Measurements from ENCODE around the gene FAM131B.

FAM131B gene

DNA sequence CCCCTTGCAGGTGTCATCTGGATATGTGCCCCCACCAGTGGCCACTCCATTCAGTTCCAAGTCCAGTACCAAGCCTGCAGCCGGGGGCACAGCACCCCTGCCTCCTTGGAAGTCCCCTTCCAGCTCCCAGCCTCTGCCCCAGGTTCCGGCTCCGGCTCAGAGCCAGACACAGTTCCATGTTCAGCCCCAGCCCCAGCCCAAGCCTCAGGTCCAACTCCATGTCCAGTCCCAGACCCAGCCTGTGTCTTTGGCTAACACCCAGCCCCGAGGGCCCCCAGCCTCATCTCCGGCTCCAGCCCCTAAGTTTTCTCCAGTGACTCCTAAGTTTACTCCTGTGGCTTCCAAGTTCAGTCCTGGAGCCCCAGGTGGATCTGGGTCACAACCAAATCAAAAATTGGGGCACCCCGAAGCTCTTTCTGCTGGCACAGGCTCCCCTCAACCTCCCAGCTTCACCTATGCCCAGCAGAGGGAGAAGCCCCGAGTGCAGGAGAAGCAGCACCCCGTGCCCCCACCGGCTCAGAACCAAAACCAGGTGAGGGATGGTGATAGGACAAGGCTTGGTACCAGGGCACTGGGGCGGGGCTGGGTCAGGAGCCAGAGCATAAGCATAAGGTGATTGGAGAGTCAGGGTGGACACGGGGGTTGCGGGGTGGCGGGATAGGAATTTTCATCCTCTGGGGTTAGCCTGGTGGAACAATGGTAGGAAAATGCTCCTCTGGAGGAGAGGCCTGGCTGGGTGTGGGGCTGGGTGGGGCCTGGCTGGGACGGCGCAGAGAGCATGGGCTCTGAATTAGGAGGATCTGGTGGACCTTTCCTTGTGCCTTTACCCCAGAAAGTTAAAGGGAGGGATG is 20.5 kb upstream of the FAM131B start:
- DNase-seq (ENCODE audit: low read depth): no peak

DNA sequence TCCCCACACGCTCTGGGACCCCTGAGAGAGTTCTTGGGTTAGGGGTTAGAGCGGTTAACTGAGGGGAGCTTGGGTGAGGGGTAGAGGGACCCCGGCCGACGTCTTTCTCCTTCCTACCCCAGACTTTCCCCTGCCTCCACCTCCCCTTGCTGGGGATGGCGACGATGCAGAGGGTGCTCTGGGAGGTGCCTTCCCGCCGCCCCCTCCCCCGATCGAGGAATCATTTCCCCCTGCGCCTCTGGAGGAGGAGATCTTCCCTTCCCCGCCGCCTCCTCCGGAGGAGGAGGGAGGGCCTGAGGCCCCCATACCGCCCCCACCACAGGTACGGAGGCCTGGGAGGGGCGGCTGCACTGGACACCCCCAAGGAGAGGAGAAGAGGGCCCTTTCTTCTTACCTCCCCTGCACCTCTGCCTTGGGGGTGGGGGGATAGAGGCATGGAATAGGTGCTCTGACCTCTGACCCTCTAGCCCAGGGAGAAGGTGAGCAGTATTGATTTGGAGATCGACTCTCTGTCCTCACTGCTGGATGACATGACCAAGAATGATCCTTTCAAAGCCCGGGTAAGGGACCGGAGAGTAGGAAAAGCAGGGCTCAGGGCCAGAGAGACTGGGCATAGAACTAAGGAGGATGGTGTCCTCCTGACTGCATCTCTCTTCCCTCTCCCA is 19.7 kb upstream of the FAM131B start:
- DNase-seq (ENCODE audit: low read depth): no peak

- no peak for DNase-seq (ENCODE audit: low read depth)
Observed at GRCh38 chr7:143381427-143382125, 19.1 kb upstream of the FAM131B start.

GRCh38 chr7:143380646-143381426 is 18.3 kb upstream of the FAM131B start, which contains the start of gene ZYX:
TSS of gene ZYX (plus strand) at chr7:143381345. CDS start at chr7:143381572, 227 bp downstream.
- peak; percentile 78 for DNase-seq (ENCODE audit: low read depth)

DNA sequence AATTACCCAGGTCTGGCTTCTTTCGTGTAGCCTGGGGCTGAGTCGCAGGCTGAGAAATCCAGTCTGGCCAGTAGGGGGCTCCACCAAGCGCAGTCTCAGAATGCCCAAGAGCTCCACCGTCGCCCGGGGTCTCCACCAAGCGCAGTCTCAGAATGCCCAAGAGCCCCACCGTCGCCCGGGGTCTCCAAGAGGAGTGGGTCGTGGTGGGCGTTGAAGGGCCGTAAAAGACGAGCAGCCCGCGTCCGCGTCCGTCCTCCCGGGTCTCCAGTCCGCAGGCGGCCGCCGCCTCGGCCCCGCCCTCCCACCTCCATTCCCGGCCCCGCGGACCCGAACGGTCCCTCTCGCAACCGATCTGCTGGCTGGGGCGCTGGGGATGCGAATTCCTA is 17.7 kb upstream of the FAM131B start:
- peak; percentile 84 for DNase-seq (ENCODE audit: low read depth)

DNA sequence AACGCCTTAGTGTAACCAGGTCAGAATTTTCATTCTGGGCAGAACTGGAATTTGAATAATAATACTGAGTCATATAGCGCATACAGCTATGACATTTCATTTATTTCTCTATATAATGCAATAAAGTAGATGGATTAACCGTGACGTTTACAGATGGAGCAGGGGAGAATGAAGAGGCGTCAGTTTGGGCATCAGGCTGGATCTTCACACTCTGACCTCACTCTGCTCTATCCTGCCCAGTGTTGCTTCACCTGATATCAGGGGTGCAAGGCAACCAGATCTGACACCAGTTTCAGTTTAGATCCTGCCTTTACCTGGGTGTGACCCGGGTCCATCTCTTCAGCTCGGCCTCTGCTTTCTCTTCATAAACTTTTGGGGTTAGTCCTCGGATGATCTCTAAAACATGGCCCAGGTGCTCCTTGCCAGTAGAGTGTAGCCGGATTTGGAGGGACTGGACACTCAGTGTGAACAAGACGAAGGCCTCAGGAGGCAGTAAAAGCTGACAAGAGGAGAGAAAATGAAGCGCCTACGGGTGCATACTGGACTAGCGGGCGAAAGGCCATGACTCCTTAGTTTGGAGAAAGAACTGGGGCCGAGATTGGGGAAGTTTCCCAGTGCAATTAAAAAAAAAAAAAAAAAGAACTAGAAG is 17.2 kb upstream of the FAM131B start:
- DNase-seq (ENCODE audit: low read depth): no peak

GRCh38 chr7:143376396-143376795 is 13.9 kb upstream of the FAM131B start:
- no peak for DNase-seq (ENCODE audit: low read depth)

DNA sequence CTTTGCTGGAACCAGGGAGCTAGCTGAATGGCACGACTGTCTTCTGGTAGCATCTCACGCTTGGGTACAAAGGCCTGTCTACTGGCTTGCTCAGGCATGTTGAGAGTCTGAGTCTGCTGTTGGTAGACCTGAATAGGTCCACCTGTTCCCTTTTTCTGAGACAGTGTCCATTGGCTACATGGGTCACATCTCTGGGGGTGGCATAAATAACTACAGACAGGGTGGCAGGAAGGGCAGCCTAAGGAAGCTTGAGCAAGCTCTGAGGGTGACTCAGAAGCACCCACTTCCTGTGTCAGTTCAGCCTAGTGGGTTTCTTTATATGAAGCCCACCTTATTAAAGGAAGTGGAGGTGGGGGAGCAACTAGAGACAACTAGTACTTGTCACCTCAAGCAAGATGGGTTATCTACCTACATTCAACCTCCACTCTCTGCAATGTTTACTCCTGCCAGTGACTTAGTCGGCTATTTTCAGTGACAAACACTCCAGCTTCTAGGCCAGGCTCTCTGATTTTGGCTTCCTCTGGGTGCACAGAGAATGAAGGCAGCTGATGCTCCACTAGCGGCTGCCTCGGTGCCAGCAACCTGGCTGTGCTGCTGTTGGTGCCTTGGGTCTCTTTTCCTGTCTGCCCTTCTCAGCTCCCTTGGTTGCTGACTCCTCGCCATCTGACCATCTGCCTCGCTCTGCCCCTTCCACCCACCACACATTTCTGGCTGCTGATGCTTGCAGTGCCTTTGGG is 13.0 kb upstream of the FAM131B start:
- DNase-seq (ENCODE audit: low read depth): peak; percentile 30

DNA sequence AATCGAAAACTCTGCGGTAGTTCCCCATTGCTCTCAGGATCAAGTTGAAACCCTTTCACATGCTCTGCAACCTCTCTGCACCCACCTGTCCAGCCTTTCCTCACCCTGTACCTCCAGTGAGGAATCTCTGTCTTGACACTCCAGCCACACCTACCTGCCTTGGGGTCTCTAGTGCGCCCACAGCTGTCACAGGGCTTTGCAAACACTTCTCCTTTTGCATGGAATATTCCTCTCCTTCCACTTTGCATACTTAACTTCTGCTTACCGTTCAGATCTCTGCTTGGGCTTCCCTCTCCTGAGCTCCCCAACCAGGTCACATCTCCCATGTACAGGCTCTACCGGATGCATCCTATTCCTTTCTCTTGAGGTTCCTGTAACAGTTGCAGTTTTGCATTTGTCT is 12.0 kb upstream of the FAM131B start:
- DNase-seq (ENCODE audit: low read depth): no peak

GRCh38 chr7:143373255-143373794 is 10.8 kb upstream of the FAM131B start:
- DNase-seq (ENCODE audit: low read depth): no peak

- peak; percentile 39 for DNase-seq (ENCODE audit: low read depth)
Observed at GRCh38 chr7:143372070-143372469, 9.6 kb upstream of the FAM131B start.

GRCh38 chr7:143369678-143370651 is 7.5 kb upstream of the FAM131B start:
- DNase-seq (ENCODE audit: low read depth): no peak

- no peak for DNase-seq (ENCODE audit: low read depth)
Observed at GRCh38 chr7:143368387-143368786, 5.9 kb upstream of the FAM131B start.

DNA sequence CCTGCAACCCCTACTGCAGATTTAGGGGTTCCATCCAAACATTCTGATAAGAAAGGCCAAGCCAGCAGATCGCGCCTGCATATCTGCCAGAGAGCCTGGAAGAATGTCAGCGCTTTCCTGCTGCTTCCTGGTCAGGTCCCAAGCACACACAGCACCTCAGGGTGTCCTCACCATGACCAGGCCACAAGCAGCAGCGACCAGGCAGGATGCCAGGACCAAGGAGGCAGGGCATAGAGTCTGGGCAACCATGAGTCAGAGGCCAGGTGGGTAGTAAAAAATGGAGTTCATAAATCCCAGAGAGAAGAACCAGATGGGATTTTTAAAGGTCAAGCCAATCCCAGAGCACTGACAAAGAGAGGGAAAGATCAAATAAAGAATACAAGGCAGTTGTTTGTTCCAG is 5.5 kb upstream of the FAM131B start:
- DNase-seq (ENCODE audit: low read depth): no peak

DNA sequence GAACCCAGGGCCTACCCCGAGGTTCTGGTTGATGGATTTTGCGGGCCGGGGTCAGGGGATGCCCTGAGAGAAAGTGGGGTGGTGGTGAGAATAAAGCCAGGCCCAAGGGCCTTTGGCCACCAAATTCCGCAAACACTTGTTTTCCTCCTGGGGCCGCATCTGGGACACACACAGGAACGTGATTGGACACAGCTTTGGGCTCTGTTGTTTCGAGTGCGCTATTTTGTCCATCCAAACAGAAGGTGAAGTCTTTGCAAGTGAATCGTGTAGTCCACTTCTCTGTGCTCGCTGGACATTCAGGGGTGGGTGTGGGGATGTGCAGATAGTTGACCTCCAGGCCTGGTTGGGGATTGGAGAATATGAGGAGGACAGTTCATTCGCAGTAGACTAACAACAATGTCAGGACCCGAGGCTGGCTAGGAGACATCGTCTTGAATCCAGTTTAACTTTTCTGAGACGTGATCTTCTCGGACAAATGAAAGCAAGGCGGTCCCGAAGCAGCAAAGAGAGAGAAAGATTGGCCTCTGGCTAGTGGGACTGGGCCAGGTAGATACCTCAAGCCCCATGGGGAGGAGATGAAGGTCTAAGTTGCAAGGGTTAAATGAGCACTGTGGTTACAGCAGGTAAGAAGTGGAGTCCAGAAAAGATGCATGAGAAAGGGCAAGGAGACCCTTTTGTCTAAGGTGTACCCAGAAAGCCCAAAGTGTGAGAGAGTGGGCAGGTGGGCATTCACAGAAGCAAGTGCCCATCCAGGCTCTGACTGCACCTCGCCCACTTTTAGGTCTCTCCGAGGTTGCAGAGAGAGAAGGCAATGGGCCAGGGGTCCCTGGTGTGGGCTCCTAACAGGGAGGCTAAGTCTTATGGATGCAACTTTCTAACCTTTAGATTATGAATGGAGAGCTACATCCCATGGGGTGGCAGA is 764 bp upstream of the FAM131B start:
- no peak for DNase-seq (ENCODE audit: low read depth)

DNA sequence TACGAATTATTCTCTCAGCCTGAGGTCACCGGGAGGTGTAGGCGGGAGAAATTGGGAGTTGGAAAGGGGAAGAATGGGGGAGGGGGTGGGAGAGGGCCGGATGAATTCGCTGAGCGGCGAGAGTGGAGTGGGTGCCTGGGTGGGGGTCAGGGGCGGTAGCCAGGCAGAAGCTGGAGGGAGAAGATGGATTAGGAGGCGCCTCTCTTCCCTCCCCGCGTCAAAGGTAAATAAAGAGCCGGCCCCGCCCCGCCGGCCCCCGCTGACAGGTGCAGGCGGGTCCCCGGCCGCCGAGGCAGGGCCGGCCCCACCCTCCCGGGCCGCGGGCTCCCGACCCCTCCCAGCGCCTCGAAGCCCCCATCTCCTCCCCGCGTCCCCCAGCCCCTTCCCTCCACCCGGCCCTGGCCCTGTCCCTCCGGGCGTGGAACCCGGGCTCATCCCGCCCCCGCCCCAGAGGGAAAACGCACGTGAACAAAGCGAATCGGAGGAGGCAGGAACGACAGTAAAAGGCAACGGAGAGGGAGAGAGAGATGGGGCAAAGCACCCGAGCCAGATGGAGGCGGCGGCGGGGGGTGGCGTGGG is 872 bp downstream of the FAM131B start:
- DNase-seq (ENCODE audit: low read depth): no peak

GRCh38 chr7:143360788-143361551 is 1.5 kb downstream of the FAM131B start:
- no peak for DNase-seq (ENCODE audit: low read depth)

Measured in activated T-cell treated with anti-CD3 and anti-CD28 coated beads for 24 hours (primary cell).